GM12878 (cell line): ENCODE data around the gene TMEM18. TPM values are rescaled to one million over a fixed set of nuclear protein-coding genes. Genes with fewer than 3 reads are reported as not detected.
A peak's percentile ranks its signal among the peaks of the same experiment; 100 is the strongest.

ENCODE experiments used
- ATAC-seq: fragments of 200-7000 bp; cut with Tn5 transposase; 3 replicates; pipeline ENCODE4 v1.9.1; 2020; ENCODE audit warnings: mild to moderate bottlenecking, moderate library complexity
- BruUV-seq: library from RNA; stranded (reverse); fragments of 400-500 nt; replicated peaks from 2 replicates; lab custom pipeline; 2021; lab: Mats Ljungman, UMichigan
- CTCF ChIA-PET: fragments of 300-600 bp; sonication (Branson Sonifier 250); formaldehyde crosslinking; extraction: SDS; loops from one replicate; lab custom pipeline; 2021; ENCODE audit warnings: inconsistent platforms; lab: Yijun Ruan, JAX
- POLR2A ChIA-PET: fragments of 350-600 bp; formaldehyde crosslinking; extraction: SDS; loops from one replicate; lab custom pipeline; 2021; ENCODE audit warnings: inconsistent platforms; lab: Charles Lee
- RAD21 ChIA-PET: fragments of 300-600 bp; sonication (Branson Sonifier 250); formaldehyde crosslinking; loops from one replicate; lab custom pipeline; 2023; ENCODE audit warnings: antibody characterized with exemption; ENCODE audit not compliant: unreplicated experiment; lab: Charles Lee
- SMC1A ChIA-PET: fragments of 300-600 bp; sonication (Branson Sonifier 250); formaldehyde crosslinking; loops from one replicate; lab custom pipeline; 2023; ENCODE audit not compliant: unreplicated experiment, uncharacterized antibody; lab: Charles Lee
- DNase-seq: peaks from one replicate; pipeline ENCODE4 v3.0.0-alpha.2; 2011; ENCODE audit warnings: low read depth, low spot score
- FAIRE-seq: peaks from 3 replicates; lab custom pipeline; 2011; peaks lifted over from hg19 to GRCh38; lab: Jason Lieb, UNC
- H2AFZ ChIP-seq: 2 replicates; pipeline ENCODE4 v1.6.0; 2011; ENCODE audit warnings: low read depth, low read length, control low read depth; ENCODE audit not compliant: control insufficient read depth
- H3K27ac ChIP-seq: 2 replicates; pipeline ENCODE4 v1.5.1; 2011; ENCODE audit warnings: control low read depth; ENCODE audit not compliant: control insufficient read depth, insufficient read depth
- H3K27me3 ChIP-seq, 2 experiments: replicated peaks in 1 of 2; 2 replicates each; pipeline versions ENCODE4 v1.6.0 to v1.6.1; 2011; ENCODE audit warnings: low read length in 1 of 2; ENCODE audit not compliant: control insufficient read depth in 2 of 2, insufficient read depth in 2 of 2
- H3K36me3 ChIP-seq, 2 experiments: 2 replicates each; pipeline ENCODE4 v1.5.1; 2011; ENCODE audit warnings: low read length in 1 of 2; ENCODE audit not compliant: control insufficient read depth in 2 of 2, insufficient read depth in 2 of 2
- H3K4me1 ChIP-seq: 2 replicates; pipeline ENCODE4 v1.6.1; 2011; ENCODE audit warnings: mild to moderate bottlenecking, low read length, moderate library complexity, mixed read lengths; ENCODE audit not compliant: control insufficient read depth, insufficient read depth
- H3K4me2 ChIP-seq: 2 replicates; pipeline ENCODE4 v1.6.0; 2011; ENCODE audit warnings: control low read depth; ENCODE audit not compliant: control insufficient read depth, insufficient read depth
- H3K4me3 ChIP-seq: fragments of 200-600 bp; sonication (generic); 2 replicates; pipeline ENCODE4 v1.5.1; 2016
- H3K79me2 ChIP-seq: 2 replicates; pipeline ENCODE4 v1.6.0; 2011; ENCODE audit warnings: low read length; ENCODE audit not compliant: control insufficient read depth, insufficient read depth
- H3K9ac ChIP-seq: 2 replicates; pipeline ENCODE4 v1.8.0; 2011; ENCODE audit warnings: low read length, control low read depth, mixed read lengths; ENCODE audit not compliant: control insufficient read depth, insufficient read depth
- H3K9me3 ChIP-seq: replicated peaks from 3 replicates; pipeline ENCODE4 v1.5.1; 2011; ENCODE audit warnings: mild to moderate bottlenecking, low read length; ENCODE audit not compliant: control insufficient read depth, insufficient read depth
- H4K20me1 ChIP-seq: 2 replicates; pipeline ENCODE4 v1.6.0; 2011; ENCODE audit not compliant: control insufficient read depth, insufficient read depth
- CBFB ChIP-seq: IDR thresholded peaks from 2 replicates; pipeline ENCODE4 v1.6.1; 2016; ENCODE audit warnings: antibody characterized with exemption, low read depth
- FOXK2 ChIP-seq: fragments of 450-650 bp; IDR thresholded peaks from 2 replicates; pipeline ENCODE4 v1.6.1; 2017; ENCODE audit warnings: mild to moderate bottlenecking, moderate library complexity
- HDAC6 ChIP-seq: fragments of 200-600 bp; sonication (generic); IDR thresholded peaks from one replicate; pipeline ENCODE4 v1.8.0; 2017; ENCODE audit warnings: antibody characterized with exemption; ENCODE audit not compliant: unreplicated experiment
- JUND ChIP-seq: IDR thresholded peaks from 2 replicates; pipeline ENCODE4 v1.6.1; 2012; ENCODE audit warnings: low read depth, mild to moderate bottlenecking, low read length, improper control_type of control experiment, moderate library complexity
- KDM1A ChIP-seq: fragments of 200-600 bp; sonication (generic); IDR thresholded peaks from 2 replicates; pipeline ENCODE4 v1.6.1; 2016; ENCODE audit warnings: borderline replicate concordance
- MTA3 ChIP-seq: IDR thresholded peaks from 2 replicates; pipeline ENCODE4 v1.6.1; 2012; ENCODE audit warnings: low read length, inconsistent platforms, borderline replicate concordance
- NFIC ChIP-seq: IDR thresholded peaks from 2 replicates; pipeline ENCODE4 v1.6.1; 2012; ENCODE audit warnings: low read depth, mild to moderate bottlenecking, inconsistent platforms, low read length, moderate library complexity
- PAX5 ChIP-seq: IDR thresholded peaks from 2 replicates; pipeline ENCODE4 v1.6.1; 2011; ENCODE audit warnings: low read depth, low read length, borderline replicate concordance
- POLR2AphosphoS5 ChIP-seq: IDR thresholded peaks from 2 replicates; pipeline ENCODE4 v1.6.1; 2011; ENCODE audit warnings: mild to moderate bottlenecking, low read length, inconsistent platforms
- RAD21 ChIP-seq: IDR thresholded peaks from 2 replicates; pipeline ENCODE4 v1.6.1; 2011; ENCODE audit warnings: mild to moderate bottlenecking, low read depth, low read length, moderate library complexity; ENCODE audit not compliant: insufficient read depth
- RCOR1 ChIP-seq: conservative IDR thresholded peaks from 2 replicates; pipeline ENCODE4 v1.6.1; 2012; ENCODE audit warnings: low read depth, low read length, improper control_type of control experiment
- SMARCA5 ChIP-seq: fragments of 450-650 bp; IDR thresholded peaks from 2 replicates; pipeline ENCODE4 v1.6.1; 2017; ENCODE audit warnings: mild to moderate bottlenecking
- TBL1XR1 ChIP-seq: IDR thresholded peaks from 2 replicates; pipeline ENCODE4 v1.6.1; 2012; ENCODE audit warnings: low read depth, low read length, improper control_type of control experiment
- ZNF207 ChIP-seq: fragments of 450-650 bp; IDR thresholded peaks from 2 replicates; pipeline ENCODE4 v1.6.1; 2014; ENCODE audit warnings: antibody characterized with exemption, mild to moderate bottlenecking, borderline replicate concordance
- WGBS: methylation state at CpG from one replicate; pipeline ENCODE4 v1.1.6; 2016; ENCODE audit warnings: low lambda C conversion rate; ENCODE audit not compliant: insufficient replicate concordance, insufficient coverage; ENCODE audit errors: missing lambda C conversion rate; 5-methylcytosine and 5-hydroxymethylcytosine counted together
- in situ Hi-C: fragments of 300-500 bp; cut with MboI; formaldehyde crosslinking; loops from 9 replicates; pipeline ENCODE4 v1.14.3; 2018; ENCODE audit warnings: mixed read lengths
- intact Hi-C: fragments of 100-400 bp; cut with micrococcal nuclease; formaldehyde crosslinking; loops from one replicate; pipeline ENCODE4 v1.14.2; 2022; ENCODE audit not compliant: unreplicated experiment
- polyA plus RNA-seq, 11 experiments: library from polyadenylated mRNA; depleted of rRNA in 4 of 11; unstranded in 6 of 11; stranded (reverse) in 5 of 11; fragments of >200 nt; fragmentation: Nextera tagmentation in 4 of 11; fragmentation: Illumina TruSeq in 1 of 11; extraction: Ambion mirVana in 4 of 11; extraction: Trizol in 1 of 11; gene quantifications; 1 replicate in 1 of 11; 2 replicates in 10 of 11; pipeline versions ENCODE4 v1.2.1 to v1.2.3, GENCODE V29; 2011 to 2016; ENCODE audit warnings: inconsistent platforms in 2 of 11, missing spikeins in 2 of 11, low read depth in 1 of 11
- total RNA-seq, 4 experiments: library from RNA; depleted of rRNA in 3 of 4; stranded (reverse); fragments of >200 nt in 3 of 4; fragmentation: Illumina TruSeq in 1 of 4; extraction: Trizol in 1 of 4; gene quantifications; 2 replicates each; pipeline versions ENCODE4 v1.2.1 to v1.2.3, GENCODE V29; 2013 to 2021
- TF ChIP-seq, protein P1 (sequence below): fragments of 150-350 bp; IDR thresholded peaks from 2 replicates; pipeline ENCODE4 v1.6.1; 2014; ENCODE audit warnings: mild to moderate bottlenecking, low read depth, low read length

Gene TMEM18
- total and polyA plus RNA-seq, 10 of the 15 experiments (the other 5 are each of a cell fraction or from before 2014, with no cell fraction given) = 11.2 to 56.3 (median 26.0) TPM

DNA sequence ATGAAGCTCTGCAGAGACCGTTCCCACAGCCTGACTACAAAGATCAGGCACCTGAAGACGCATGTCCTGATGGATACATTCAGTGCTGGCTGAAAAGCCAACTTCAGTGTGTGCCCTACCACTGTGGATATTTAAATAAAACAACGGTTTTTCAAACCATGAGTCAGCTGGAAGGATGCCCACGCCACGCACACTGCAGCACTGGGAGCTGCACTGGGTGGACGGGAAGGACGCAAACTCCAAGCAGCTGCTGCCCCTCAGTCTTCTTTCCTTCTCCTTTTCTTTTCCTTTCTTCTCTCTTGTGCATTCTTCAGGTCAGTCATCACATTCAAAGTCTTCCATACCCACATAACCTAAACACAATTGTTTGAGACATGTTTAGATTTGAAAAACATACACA, 7.9 kb downstream of the TMEM18 start:
- ChIA-PET POLR2A (no interaction called here), CTCF (no interaction called here), RAD21 (no interaction called here)
- Histone ChIP-seq H3K4me1 (peaks cover 6% of the 10 kb centered on the region), H3K9ac (no peak overlapping the region), H2AFZ (no peak overlapping the region), H3K36me3 (peaks cover 15 to 39% of the 10 kb centered on the region in 2 experiments), H3K9me3 (peaks cover 20% of the 10 kb centered on the region), H4K20me1 (no peaks in the 10 kb centered on the region)
- DNase-seq (no peak), FAIRE-seq (no peak)
- TSS peak; percentile 20 for BruUV-seq
- in situ Hi-C loops = no loop called here
- 100% methylated on average over 7 of the region's 7 CpGs for WGBS
- intact Hi-C loops = no loop called here
- TF ChIP-seq MTA3 (no peak), JUND (no peak), PAX5 (no peak), RCOR1 (no peak), KDM1A (no peak), FOXK2 (no peak), RAD21 (no peak), ZNF207 (no peak), TBL1XR1 (no peak), POLR2AphosphoS5 (no peak), HDAC6 (no peak), NFIC (no peak), CBFB (no peak), SMARCA5 (no peak)
- TF ChIP-seq, protein P1, sequence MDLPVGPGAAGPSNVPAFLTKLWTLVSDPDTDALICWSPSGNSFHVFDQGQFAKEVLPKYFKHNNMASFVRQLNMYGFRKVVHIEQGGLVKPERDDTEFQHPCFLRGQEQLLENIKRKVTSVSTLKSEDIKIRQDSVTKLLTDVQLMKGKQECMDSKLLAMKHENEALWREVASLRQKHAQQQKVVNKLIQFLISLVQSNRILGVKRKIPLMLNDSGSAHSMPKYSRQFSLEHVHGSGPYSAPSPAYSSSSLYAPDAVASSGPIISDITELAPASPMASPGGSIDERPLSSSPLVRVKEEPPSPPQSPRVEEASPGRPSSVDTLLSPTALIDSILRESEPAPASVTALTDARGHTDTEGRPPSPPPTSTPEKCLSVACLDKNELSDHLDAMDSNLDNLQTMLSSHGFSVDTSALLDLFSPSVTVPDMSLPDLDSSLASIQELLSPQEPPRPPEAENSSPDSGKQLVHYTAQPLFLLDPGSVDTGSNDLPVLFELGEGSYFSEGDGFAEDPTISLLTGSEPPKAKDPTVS = no peak
- TF ChIP-seq, all 136 proteins: peak for 0
- SMC1A ChIA-PET = no interaction called here
- Histone ChIP-seq H3K27me3 (no peaks in the 10 kb centered on the region), H3K27ac (no peak overlapping the region), H3K4me2 (no peak overlapping the region), H3K4me3 (no peak overlapping the region), H3K79me2 (peaks cover 8% of the 10 kb centered on the region)
- ATAC-seq = no peak
